HS-5 (cell line): ENCODE results near the gene CENPS.
"Not testable (repeated sequence)": the region's sequence is repeated elsewhere in the genome, so short reads cannot be mapped to it uniquely, and the experiment has no call there.

Experiments
- DNase-seq: peaks from one replicate; pipeline ENCODE4 v3.0.0-alpha.2; 2012; ENCODE audit warnings: low read depth

CENPS gene

DNA sequence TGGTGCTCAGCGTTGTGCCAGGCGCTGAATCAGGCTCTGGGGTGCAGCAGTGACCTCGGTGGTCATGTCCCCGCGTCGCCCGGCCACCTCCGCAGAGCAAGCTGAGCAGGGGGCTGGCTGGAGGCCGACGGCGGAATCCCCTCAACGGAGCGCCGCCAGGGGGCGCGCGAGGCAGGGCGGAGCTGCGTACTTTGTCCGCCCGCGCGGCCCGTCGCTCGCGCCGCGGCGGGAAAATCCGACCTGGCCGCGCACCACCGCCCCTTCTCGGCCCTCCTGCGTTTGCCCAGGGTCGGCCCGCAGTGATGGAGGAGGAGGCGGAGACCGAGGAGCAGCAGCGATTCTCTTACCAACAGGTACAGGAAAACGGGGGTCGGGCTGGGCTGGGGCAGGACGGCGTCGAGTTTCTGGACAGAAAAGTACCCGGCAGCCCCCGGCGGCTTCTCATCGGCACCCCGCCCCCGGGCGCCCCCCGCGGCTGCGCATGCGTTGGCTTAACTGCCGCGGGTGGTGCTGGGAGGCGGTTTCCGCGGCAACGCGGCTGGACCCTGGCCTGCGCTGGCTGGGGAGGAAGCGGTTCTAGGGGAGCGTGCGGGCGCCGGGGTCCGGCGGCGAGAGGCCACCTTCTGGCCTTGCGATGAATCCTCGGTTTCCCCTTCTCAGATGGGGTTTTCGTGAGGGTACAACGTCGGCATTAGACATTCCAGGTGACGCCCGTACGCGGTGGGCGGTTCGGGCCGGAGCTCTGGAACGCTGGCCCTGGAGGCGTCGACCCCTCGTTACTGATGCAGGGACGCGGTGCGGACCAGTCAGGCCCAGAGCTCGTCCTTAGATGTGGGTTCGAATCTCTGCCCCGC lies at the start of gene CENPS:
TSS of gene CENPS (plus strand) at position 218 of the 854 bp plus-strand sequence. CDS start at position 303, 85 bp downstream.
- peak; percentile 56 for DNase-seq

GRCh38 chr1:10380594-10381275 lies 49.5 kb upstream of the CENPS start:
- peak; percentile 37 for DNase-seq

DNA sequence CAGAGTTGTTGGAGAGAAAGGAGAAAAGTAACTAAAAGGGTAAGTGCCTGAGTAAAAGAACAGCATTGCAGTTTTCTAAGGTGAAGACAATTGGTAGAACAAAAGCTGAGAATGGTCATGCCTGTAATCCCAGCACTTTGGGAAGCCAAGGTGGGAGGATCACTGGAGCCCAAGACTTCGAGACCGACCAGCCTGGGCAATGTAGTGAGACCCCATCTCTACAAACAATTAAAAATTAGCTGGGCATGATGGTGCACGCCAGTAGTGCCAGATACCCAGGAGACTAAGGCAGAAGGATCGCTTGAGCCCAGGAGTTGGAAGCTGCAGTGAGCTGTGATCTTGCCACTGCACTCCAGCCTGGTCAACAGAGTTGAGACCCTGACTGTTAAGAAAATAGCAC lies 46.6 kb upstream of the CENPS start:
- no peak for DNase-seq

DNA sequence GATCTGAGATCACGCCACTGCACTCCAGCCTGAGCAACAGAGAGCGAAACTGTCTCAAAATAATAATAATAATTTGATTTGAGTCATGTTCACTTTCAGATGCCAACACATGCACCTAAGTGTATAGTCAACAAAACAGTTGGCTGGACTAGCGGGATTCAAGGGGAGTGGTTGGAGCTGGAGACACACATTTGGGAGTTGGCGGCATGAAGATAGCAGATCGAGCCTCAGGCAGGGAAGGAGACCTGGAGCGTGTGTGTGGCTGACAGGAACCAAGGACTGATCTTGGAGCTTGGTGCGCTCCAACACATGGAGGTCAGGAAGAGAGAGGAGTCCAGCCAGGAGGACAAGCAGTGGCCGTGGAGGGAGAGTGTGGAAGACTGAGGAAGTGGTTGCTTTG lies 46.0 kb upstream of the CENPS start:
- no peak for DNase-seq

- DNase-seq = no peak
Measured at GRCh38 chr1:10386761-10387676, 43.2 kb upstream of the CENPS start.

- peak; percentile 24 for DNase-seq
Measured at GRCh38 chr1:10387677-10388386, 42.4 kb upstream of the CENPS start.

DNA sequence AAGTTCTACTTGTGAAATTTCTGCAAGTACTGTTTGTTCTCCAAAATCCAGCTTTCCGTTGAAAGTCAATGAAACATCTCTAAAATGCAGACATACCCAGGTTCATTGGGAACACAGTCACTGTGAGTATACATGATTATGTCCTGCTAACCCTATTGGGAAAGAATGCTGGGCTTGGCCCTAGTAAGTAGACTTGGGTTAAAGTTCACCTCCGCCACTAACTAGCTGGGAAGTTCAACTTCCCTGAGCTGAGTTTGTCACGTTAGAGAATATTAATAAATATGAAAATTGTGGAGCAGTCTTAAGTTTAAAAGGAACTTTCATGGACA lies 41.9 kb upstream of the CENPS start:
- DNase-seq = no peak

DNA sequence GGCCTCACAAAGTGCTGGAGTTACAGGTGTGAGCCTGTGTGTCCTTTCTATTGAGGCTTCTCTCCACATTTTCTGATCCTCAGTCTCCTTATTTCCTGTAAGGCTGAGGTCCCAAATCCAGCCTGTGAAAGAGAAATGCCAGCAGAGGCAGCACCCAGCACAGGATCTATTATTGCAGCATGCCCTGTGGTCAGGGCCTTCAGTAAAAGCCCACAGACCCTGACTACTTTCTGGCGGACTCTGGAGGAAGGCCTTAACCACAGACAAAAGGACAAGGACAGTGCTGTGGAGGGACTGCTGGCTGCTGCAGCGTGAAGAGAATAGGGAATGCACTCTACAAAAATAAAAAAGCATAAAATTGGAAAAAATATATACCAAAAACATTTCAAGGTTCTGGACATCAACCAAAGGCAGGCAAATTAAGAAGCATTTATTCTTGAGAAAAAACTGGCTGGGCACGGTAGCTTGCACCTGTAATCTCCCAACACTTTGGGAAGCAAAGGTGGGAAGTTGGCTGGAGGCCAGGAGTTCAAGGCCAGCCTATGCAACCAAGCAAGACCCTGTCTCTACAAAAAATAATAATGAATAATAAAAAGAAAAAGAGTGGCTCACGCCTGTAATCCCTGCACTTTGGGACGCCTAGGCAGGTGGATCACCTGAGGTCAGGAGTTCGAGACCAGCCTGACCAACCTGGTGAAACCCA lies 40.8 kb upstream of the CENPS start:
- no peak for DNase-seq

GRCh38 chr1:10396870-10397269 lies 33.4 kb upstream of the CENPS start:
- no peak for DNase-seq

DNA sequence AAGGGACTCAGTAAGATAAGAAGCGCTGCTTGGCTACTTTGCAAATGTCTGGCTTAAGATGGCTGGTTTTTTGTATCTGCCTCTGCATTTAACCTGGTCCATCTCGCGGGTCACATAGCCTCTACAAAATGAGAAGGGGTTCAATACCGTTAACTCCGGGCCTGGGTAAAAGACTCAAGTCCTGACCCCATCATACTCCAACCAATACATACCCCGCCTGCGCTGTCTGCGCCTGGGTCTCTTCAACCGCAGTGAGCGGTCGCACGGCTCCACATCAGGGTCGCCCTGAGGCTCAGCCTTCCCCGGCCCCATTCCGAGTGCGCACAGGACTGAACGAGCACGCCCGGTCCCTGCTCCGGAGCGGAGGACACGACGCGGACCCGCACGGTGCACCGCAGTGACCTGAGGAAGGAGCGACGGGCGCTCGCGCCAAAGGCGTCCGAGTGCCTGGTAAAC lies 31.9 kb upstream of the CENPS start:
- DNase-seq = no peak

GRCh38 chr1:10398734-10399443 lies 31.3 kb upstream of the CENPS start, which contains the start of gene PGD:
Gene PGD (plus strand): TSS chr1:10399064. CDS start chr1:10399118, 54 bp downstream.
- DNase-seq = peak; percentile 86

GRCh38 chr1:10399444-10399941 lies 30.7 kb upstream of the CENPS start:
- DNase-seq = no peak

DNA sequence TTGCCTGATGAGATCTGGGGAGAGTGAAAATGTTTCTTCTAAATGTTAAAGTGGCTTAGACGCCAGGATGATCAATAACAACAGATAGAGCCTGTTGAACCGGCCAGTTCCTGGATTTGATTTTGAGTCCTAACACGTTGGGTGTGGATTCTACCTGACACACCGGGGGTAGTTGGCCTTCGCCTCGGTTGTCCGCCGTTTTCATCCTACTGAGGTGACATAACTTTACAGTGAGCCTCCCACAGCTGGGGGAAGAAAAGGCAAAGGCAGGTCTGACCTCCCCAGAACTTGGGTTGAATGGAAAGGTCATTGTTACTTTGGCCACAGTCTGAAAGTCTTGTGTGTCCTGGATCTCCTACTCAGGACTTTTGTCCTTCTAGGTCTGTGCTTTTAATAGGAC lies 30.2 kb upstream of the CENPS start:
- no peak for DNase-seq

DNA sequence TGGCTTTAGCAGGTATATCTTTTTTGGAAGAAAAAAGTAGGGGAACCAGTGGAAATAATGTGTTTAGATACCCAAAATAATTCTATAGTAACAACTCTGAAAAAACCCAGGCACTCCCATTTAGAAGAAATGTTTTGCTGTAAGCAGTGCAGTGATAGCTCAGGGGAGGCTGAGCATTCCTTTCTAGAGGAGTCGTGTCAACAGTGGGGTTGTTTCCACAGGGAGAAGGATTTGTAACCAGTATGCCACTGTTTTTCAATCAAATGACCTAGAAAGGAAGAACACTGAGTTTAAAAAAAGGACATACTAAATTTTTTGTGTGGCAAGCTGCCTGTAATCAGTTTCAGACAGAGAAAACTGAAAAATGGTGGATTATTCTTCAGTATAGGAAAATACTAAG lies 29.0 kb upstream of the CENPS start:
- no peak for DNase-seq

GRCh38 chr1:10402729-10403274 lies 27.4 kb upstream of the CENPS start:
- DNase-seq = no peak

GRCh38 chr1:10407201-10407600 lies 23.0 kb upstream of the CENPS start:
- DNase-seq = no peak

GRCh38 chr1:10415211-10415930 lies 14.9 kb upstream of the CENPS start:
- no peak for DNase-seq

- DNase-seq = not testable (repeated sequence)
Measured at GRCh38 chr1:10415967-10416366, 14.3 kb upstream of the CENPS start.

DNA sequence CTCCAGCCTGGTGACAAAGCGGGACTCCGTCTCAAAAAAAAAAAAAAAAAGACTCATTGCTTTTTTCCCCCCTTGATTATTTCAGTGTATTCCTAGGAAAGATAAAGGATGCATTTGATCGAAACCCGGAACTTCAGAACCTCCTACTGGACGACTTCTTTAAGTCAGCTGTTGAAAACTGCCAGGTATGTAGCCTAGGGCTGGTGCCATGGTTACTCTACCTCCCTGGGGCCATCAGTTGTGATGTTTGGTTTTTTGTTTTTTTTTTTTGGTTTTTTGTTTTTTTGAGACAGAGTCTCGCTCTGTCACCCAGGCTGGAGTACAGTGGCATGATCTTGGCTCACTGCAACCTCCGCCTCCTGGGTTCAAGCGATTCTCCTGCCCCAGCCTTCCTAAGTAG lies 11.5 kb upstream of the CENPS start:
- not testable (repeated sequence) for DNase-seq
